H1 (cell line): Measurements from ENCODE around the gene PCDHAC2. TPM values are rescaled to one million over a fixed set of nuclear protein-coding genes. Genes with fewer than 3 reads are reported as not detected.

Experiments used
- ASH2L ChIP-seq: fragments of 200-600, 300-600 bp; sonication (generic); IDR thresholded peaks from one replicate; pipeline ENCODE4 v1.7.1; 2017; ENCODE audit warnings: low read length
- BCL11A ChIP-seq, 2 experiments: IDR thresholded peaks; one replicate each; pipeline ENCODE4 v1.6.1; 2011; ENCODE audit warnings: low read depth in 2 of 2, low read length in 2 of 2, mild to moderate bottlenecking in 2 of 2
- EZH2 ChIP-seq: fragments of 200-600 bp; sonication (generic); IDR thresholded peaks from 2 replicates; pipeline ENCODE4 v1.7.1; 2012; ENCODE audit warnings: low read depth, mild to moderate bottlenecking, moderate library complexity, low read length, inconsistent platforms; ENCODE audit not compliant: severe bottlenecking
- RBBP5 ChIP-seq: IDR thresholded peaks from 2 replicates; pipeline ENCODE4 v1.7.1; 2012; ENCODE audit warnings: low read depth, mild to moderate bottlenecking, inconsistent platforms, low read length, moderate library complexity, borderline replicate concordance
- polyA plus RNA-seq, 7 experiments: library from polyadenylated mRNA; depleted of rRNA in 3 of 7; stranded (reverse) in 5 of 7; unstranded in 2 of 7; fragments of >200 nt in 5 of 7; fragments of 200-250 nt in 2 of 7; gene quantifications; 1 replicate in 5 of 7; 2 replicates in 1 of 7; 4 replicates in 1 of 7; pipeline versions ENCODE4 v1.2.1 to v1.2.3, GENCODE V29; 2011 to 2013; ENCODE audit warnings: missing spikeins in 2 of 7, mixed read lengths in 2 of 7
- total RNA-seq: library from RNA; stranded (reverse); fragmentation: NEBNext Ultra II Directional; extraction: Animal tissue kit (Norgen Biotek cat#: 25700); gene quantifications from 2 replicates; pipeline ENCODE4 v1.2.1, GENCODE V29; 2021

The PCDHAC2 gene
- total and polyA plus RNA-seq, 2 of the 8 experiments (the other 6 are each of a cell fraction or from before 2014, with no cell fraction given), result 3.7 to 5.0 TPM

DNA sequence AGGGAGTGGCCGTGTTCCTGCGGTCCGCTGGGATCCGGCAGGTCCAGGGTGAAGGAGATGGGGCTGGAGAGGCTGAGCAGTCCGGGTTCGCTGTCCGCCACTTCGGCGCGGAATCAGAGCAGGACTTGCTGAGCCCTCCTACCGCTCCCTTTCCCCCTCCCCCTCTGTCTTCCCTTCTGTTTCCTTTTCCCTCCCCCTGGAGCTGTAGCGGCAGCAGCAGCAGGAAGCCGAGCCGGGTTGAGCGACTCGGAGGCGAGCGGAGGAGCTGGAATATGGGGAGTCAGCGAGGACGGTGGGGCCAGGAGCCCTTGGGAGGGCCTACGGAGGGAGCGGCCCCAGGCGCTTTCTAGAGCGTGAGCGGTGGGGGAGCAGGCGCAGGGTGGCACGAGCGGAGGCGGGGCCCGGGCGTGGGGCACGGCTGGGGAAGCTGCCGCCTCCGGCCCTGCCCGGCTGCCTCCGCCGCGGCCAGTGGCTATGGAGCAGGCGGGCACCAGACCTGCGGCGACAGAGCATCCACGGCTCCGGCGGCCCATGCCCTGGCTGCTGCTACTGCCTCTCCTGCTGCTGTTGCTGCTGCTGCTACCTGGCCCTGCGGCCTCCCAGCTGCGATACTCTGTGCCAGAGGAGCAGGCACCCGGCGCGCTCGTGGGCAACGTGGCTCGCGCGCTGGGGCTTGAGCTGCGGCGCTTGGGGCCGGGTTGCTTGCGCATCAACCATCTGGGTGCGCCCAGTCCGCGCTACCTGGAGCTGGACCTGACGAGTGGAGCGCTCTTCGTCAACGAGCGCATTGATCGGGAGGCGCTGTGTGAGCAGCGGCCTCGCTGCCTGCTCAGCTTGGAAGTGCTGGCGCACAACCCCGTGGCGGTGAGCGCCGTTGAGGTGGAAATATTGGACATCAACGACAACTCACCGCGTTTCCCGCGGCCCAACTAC lies at the start of gene PCDHAC2 (continued):
- TF ChIP-seq BCL11A (IDR thresholded peaks at IDR 0.05; ENCODE audit: low read depth in 2 of 2, low read length in 2 of 2) (no peak), ASH2L (peak; percentile 85), RBBP5 (peak; percentile 94), EZH2 (peak; percentile 42)
